NCI-H2081 (cell line): ENCODE measurements around the gene TTC28.

Experiments used
- DNase-seq, 2 experiments: peaks; one replicate each; lab custom pipeline; 2025; lab: John Stamatoyannopoulos, UW

The TTC28 gene

DNA sequence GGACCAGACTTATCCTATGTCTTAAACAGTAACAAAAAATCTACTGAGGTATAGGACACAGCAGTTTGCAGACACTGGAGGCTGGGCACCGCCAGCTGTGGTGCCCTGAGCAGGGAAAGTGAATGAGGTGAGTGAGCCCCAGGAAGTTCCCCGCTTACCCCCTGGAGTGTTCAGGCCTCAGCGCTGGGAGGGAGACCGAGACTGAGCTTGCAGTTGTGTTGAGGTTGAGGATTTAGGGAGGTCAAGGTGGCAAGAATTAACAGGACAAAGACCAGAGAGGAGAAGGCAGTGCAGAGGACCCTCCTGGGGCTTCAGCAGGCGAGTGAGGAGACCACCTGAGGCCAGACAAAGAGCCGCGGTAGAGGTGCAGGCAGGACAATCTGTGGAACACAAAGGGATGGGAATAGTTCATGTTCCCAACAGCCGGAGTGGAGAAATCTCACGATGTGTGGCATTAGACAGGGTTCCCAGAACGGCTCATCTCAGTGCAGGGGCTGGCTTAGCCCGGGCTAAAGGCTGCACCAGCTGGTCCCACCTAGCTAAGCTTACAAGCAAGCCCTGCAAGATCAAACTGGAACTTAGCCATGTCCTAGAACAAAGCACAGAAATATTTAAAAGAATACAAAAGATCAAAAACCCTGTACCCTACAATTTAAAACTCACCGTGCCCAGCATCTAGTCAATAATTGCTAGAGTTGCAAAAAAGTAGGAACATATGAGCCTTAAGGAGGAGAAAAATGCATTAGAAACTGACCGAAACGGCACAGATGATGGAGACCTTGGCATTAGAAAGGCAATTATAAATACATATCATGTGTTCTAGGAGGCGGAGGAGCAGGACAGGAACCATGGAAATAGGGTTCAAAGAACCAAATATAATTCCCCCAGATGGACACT is 713.2 kb downstream of the TTC28 start:
- DNase-seq = no peak

DNA sequence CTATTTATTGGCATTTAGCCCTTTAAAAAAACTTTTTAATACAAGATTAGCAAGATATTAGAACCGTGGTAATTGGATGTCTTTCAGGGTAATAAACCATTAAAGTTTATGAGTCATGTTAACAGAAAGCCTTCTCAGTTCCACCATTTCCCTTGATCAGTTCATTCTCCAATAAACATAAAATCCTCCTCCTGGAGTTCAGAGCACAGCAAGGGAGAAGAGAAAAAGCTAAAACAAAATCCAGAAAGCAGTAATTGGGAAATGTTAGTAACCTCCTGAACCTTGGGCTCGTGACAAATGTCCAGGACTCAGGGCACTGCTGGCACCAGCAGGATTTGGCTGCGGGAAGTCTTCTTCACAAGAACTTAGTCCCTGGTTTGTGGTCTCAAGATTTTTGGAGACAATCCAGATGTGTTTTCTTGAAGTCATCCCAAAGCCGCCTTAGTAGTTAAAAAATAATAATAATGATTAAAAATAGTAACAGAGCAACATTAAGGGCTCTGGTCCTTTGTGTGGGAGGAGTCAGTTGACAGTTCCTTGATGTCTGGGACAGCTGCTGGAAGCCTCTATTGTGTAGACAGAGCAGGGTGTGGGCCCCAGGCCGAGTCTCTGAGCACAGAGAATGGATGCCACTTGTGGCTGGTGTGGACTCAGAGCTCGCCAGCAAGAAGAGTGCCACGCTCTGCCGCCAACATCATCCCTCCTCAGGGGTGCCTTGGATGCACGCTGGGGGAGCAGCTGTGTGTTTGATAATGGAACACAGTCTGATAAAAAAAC is 717.2 kb downstream of the TTC28 start:
- DNase-seq = no peak

DNA sequence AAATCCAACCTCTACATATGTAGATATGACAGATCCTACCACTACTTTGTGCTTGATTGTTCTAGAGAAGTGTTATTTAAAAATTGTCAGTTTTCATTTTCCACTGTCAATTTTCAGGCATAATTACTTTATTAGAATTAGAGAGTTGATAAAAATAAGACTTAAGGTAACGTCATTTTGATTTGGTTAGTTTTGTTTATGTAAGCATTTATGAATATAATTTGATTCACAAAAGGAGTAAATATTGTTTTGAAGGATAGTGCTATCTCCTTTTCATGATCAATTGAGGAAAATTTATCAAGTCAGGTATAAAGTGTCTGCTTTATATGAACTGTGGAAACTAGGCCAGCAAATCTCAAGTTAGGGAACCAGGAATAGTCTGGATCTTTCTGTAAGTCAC is 718.0 kb downstream of the TTC28 start:
- DNase-seq = no peak

DNA sequence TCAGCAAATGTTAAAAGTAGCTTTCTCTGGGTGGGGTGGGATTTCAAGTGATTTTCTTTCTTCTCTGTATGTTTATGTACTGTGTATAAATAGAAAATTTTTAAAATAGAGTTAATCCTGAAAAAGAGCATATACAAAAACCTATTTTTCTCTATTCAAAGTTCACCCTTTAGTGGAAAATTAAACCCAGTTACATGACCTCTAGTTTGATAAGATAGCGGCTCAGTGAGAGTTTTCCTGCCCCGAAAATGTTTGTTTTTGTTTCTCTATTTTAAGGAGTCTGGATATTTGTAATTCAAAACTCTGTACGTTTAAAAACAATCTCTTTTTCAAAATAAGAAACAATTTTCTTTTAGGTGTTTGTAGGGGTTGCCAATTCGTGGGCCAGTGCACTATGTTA is 718.5 kb downstream of the TTC28 start:
- DNase-seq = no peak

DNA sequence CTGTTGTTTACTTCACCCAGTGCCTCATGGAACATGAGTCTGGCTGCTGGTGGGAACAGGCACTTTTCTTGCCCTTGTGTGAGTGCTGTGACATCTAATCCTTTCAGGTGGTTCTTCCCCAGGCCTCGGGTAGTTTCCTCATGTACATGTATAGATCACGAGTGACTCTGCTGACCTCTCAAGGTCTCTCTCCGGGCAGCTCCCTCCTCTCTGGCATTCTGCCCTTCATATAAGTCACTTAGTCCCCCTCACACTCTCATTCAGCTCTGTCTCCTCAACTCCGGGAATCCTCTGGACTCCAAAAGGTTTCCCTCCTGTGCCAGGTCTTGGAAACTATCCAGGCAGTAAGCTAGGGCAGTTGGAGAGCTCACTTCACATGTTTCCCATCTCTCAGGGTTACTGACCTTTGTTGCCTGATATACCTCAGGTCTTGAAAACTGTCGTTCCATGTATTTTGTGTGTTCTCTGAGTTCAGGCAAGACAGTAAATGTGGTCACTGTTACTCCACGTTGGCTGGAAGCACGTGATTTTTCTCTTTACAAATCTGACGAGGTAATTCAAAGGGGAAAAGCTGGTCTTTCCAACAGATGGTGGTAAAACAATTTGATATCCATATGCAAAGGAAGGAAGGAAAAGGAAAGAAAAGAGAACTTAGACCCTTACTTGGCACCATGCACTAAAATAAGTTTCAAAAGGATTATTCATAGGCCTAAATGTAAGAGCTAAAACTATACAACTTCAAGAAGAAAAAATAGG is 720.1 kb downstream of the TTC28 start:
- DNase-seq = no peak

- DNase-seq = no peak
Measured at GRCh38 chr22:27952779-27953178, 726.9 kb downstream of the TTC28 start.

GRCh38 chr22:27952091-27952490 is 727.5 kb downstream of the TTC28 start:
- DNase-seq = no peak

DNA sequence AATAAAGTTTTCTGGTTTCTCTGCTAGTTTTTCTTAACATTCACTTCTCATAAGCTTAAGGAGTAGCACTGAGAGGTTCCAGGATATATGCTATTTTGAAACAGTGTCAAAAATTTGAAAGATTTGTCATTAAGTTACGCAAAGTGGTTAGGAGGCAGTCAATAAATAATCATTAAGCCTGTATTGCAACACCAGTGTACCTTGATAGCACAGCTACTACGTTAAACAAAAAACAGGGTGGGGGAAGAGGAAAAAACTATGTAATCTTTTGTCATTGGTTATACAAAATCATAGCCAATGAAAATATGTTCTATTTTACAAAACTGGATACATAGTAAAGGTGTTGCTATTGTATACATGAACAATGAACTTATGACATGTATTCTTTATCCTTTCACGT is 730.2 kb downstream of the TTC28 start:
- DNase-seq = no peak

GRCh38 chr22:27948569-27948968 is 731.1 kb downstream of the TTC28 start:
- DNase-seq = no peak

DNA sequence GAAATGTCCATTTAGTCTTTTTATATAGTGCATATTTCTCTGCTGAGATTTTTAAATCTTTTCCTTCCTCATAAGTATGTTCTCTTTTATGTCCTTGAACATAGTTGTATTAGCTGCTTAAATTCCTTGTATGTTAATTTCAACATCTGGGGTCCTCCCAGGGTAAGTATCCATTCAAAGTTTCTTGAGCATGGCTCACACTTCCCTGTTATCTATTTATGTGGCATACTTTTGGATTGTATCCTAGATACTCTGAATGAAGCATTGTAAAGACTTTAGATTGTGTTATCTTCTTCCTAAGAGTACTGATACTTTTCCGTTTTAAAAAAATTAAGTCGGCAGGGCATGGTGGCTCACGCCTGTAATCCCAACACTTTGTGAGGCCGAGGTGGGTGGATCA is 732.2 kb downstream of the TTC28 start:
- no peak for DNase-seq

DNA sequence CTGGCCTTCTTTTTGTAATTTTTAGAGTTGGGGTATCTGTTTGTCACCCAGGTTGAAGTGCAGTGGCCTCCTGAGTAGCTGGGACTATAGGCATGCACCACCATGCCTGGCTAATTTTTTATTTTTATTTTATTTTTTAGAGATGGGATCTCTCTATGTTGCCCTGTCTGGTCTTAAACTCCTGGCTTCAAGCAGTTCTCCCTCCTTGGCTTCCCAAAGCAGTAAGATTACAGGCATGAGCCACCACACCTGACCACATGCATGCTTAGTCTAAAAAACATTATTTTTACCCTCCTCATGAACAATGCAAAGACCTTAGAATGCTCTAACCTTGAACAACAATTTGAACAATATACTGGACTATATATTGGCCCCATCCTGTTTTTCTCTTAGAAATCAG is 738.5 kb downstream of the TTC28 start:
- no peak for DNase-seq

DNA sequence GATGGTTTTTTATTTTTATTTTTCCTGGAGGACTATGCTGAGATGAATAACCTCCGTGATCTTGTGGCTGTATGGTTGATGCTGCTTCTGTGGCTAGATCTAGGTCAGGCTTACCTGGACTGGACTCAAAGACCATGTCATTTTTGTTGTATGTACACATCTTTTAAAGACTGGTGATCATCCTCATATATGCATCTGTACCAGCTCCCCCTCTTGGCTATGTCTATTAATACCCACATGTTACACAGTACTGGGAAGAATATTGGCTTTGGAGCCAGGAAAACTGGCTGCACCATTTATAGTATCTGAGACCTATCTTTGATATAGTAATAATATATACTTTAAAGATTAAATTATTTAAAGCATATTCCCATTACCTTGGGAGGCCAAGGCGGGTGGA is 742.2 kb downstream of the TTC28 start:
- no peak for DNase-seq

GRCh38 chr22:27935897-27936296 is 743.7 kb downstream of the TTC28 start:
- DNase-seq = no peak

DNA sequence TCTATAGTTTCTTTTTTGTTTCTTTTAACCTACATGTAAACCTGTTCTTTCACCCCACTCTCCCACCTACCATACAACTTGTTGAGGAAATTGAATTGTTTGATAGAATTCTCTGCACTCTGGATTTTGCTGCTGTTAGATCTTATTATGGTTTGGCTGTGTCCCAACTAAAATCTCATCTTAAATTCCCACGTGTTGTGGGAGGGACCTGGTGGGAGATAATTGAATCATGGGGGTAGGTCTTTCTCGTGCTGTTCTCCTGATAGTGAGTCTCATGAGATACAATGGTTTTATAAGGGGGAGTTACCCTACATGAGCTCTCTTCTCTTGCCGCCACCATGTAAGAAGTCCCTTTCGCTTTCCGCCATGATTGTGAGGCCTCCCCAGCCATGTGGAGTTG is 745.6 kb downstream of the TTC28 start:
- no peak for DNase-seq

DNA sequence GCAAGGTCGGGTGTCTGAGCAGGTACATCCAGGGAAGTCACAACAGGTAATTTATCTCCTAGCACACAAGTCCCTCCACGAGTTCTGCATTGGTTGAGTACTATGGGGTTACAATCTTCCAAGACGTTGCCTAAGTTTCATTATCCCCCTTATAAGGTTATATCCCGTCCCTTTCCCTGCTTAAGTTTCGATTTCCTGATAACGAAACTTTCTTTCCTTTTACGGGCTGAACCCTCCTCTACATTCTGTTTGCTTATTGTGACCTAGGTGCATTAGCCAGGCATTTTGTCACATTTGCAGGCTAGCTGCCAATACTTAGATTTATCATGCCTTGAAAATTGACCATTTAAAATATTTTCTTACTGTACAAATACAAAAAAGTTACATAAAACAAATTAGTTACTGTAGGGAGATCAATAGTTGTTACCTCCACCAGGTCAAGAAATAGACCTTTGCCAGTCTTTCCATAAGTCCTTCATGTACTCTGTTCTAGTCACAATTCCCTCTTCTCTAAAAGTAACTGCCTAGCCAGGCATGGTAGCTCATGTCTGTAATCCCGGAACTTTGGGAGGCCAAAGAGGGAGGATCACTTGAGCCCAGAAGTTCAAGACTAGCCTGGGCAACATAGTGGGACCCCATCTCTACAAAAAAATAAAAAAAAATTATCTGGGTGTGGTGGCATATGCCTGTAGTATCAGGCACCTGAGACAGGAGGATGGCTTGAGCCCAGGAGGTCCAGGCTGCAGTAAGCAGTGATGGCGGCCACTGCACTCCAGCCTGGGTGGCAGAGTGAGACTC is 746.3 kb downstream of the TTC28 start:
- no peak for DNase-seq

GRCh38 chr22:27930331-27931060 is 749.1 kb downstream of the TTC28 start:
- DNase-seq = no peak
